H9 (cell line): ENCODE measurements around the gene MB21D2. TPM values are rescaled to one million over a fixed set of nuclear protein-coding genes. Genes with fewer than 3 reads are reported as not detected.
A peak's percentile ranks its signal among the peaks of the same experiment; 100 is the strongest.

Experiments used
- DNase-seq: peaks from one replicate; pipeline ENCODE4 v3.0.0-alpha.2; 2017
- H2AFZ ChIP-seq: one replicate; pipeline ENCODE4 v1.6.1; 2013; ENCODE audit warnings: mild to moderate bottlenecking, low read length, control low read depth, moderate library complexity
- H2AK5ac ChIP-seq: 2 replicates; pipeline ENCODE4 v1.6.1; 2013; ENCODE audit warnings: low read length, control low read depth, mixed read lengths; ENCODE audit not compliant: insufficient read length
- H2BK120ac ChIP-seq: one replicate; pipeline ENCODE4 v1.6.1; 2013; ENCODE audit warnings: low read depth, mild to moderate bottlenecking, low read length, control low read depth, inconsistent platforms; ENCODE audit not compliant: poor library complexity, severe bottlenecking
- H2BK12ac ChIP-seq: 2 replicates; pipeline ENCODE4 v1.6.1; 2013; ENCODE audit warnings: low read length, control low read depth, mixed read lengths, low read depth; ENCODE audit not compliant: insufficient read length
- H2BK15ac ChIP-seq: 2 replicates; pipeline ENCODE4 v1.6.1; 2013; ENCODE audit warnings: low read depth, low read length, control low read depth
- H2BK20ac ChIP-seq: one replicate; pipeline ENCODE4 v1.6.1; 2013; ENCODE audit warnings: low read depth, mild to moderate bottlenecking, low read length, control low read depth, inconsistent platforms; ENCODE audit not compliant: poor library complexity, severe bottlenecking
- H2BK5ac ChIP-seq: 2 replicates; pipeline ENCODE4 v1.6.1; 2013; ENCODE audit warnings: low read length, control low read depth, mixed read lengths; ENCODE audit not compliant: insufficient read length
- H3K14ac ChIP-seq: 2 replicates; pipeline ENCODE4 v1.6.1; 2013; ENCODE audit warnings: low read length, control low read depth; ENCODE audit not compliant: insufficient read depth
- H3K18ac ChIP-seq: 2 replicates; pipeline ENCODE4 v1.6.1; 2013; ENCODE audit warnings: low read depth, mild to moderate bottlenecking, mixed read lengths, low read length, control low read depth; ENCODE audit not compliant: insufficient read length
- H3K23ac ChIP-seq: 2 replicates; pipeline ENCODE4 v1.6.1; 2013; ENCODE audit warnings: low read length, control low read depth, mixed read lengths, low read depth; ENCODE audit not compliant: insufficient read length
- H3K23me2 ChIP-seq: 2 replicates; pipeline ENCODE4 v1.6.1; 2013; ENCODE audit warnings: low read depth, mild to moderate bottlenecking, mixed read lengths, low read length, control low read depth; ENCODE audit not compliant: insufficient read length, poor library complexity, severe bottlenecking
- H3K27ac ChIP-seq: 2 replicates; pipeline ENCODE4 v1.5.1; 2013; ENCODE audit warnings: low read length, control low read depth, mixed read lengths, low read depth; ENCODE audit not compliant: insufficient read length
- H3K27me3 ChIP-seq: 2 replicates; pipeline ENCODE4 v1.6.1; 2013; ENCODE audit warnings: low read length, control low read depth, inconsistent platforms; ENCODE audit not compliant: insufficient read depth
- H3K4ac ChIP-seq: 2 replicates; pipeline ENCODE4 v1.6.1; 2013; ENCODE audit warnings: low read depth, mild to moderate bottlenecking, control low read depth, inconsistent platforms, low read length, moderate library complexity
- H3K4me1 ChIP-seq: 2 replicates; pipeline ENCODE4 v1.6.1; 2013; ENCODE audit warnings: low read length, control low read depth, inconsistent platforms; ENCODE audit not compliant: insufficient read depth
- H3K4me2 ChIP-seq: 2 replicates; pipeline ENCODE4 v1.6.1; 2013; ENCODE audit warnings: low read length, control low read depth, mixed read lengths; ENCODE audit not compliant: insufficient read length, insufficient read depth
- H3K56ac ChIP-seq: 2 replicates; pipeline ENCODE4 v1.6.1; 2013; ENCODE audit warnings: low read depth, mild to moderate bottlenecking, mixed read lengths, low read length, control low read depth; ENCODE audit not compliant: insufficient read length
- H3K79me1 ChIP-seq: 2 replicates; pipeline ENCODE4 v1.6.1; 2013; ENCODE audit warnings: low read depth, mild to moderate bottlenecking, moderate library complexity, low read length, control low read depth, inconsistent platforms; ENCODE audit not compliant: insufficient read depth, poor library complexity, severe bottlenecking
- H3K79me2 ChIP-seq: 2 replicates; pipeline ENCODE4 v1.6.1; 2013; ENCODE audit warnings: low read length, control low read depth, inconsistent platforms; ENCODE audit not compliant: insufficient read depth
- H3K9ac ChIP-seq: 2 replicates; pipeline ENCODE4 v1.6.1; 2013; ENCODE audit warnings: low read length, control low read depth, mixed read lengths; ENCODE audit not compliant: insufficient read length; ENCODE audit errors: extremely low read depth
- H3K9me3 ChIP-seq: one replicate; pipeline ENCODE4 v1.6.1; 2013; ENCODE audit warnings: low read depth, low read length, inconsistent platforms; ENCODE audit not compliant: control insufficient read depth
- H3T11ph ChIP-seq: one replicate; pipeline ENCODE4 v1.6.1; 2013; ENCODE audit warnings: mild to moderate bottlenecking, low read length, control low read depth, inconsistent platforms
- H4K20me1 ChIP-seq: one replicate; pipeline ENCODE4 v1.6.1; 2013; ENCODE audit not compliant: control insufficient read depth, insufficient read length, insufficient read depth
- H4K5ac ChIP-seq: 2 replicates; pipeline ENCODE4 v1.6.1; 2013; ENCODE audit warnings: low read depth, mild to moderate bottlenecking, mixed read lengths, low read length, control low read depth; ENCODE audit not compliant: insufficient read length
- H4K8ac ChIP-seq: replicated peaks from 2 replicates; pipeline ENCODE4 v1.6.1; 2013; ENCODE audit warnings: low read length, control low read depth, mixed read lengths, low read depth; ENCODE audit not compliant: insufficient read length
- H4K91ac ChIP-seq: 2 replicates; pipeline ENCODE4 v1.6.1; 2013; ENCODE audit warnings: low read depth, mild to moderate bottlenecking, moderate library complexity, mixed read lengths, low read length, control low read depth; ENCODE audit not compliant: insufficient read length
- H3K27ac Mint-ChIP-seq, 3 experiments: 2 replicates in 2 of 3; 3 replicates in 1 of 3; pipeline ENCODE4 v1.8.0; 2020 to 2021; ENCODE audit warnings: mixed read lengths in 3 of 3, mild to moderate bottlenecking in 1 of 3, moderate library complexity in 1 of 3
- H3K27me3 Mint-ChIP-seq: 2 replicates; pipeline ENCODE4 v1.8.0; 2021; ENCODE audit warnings: low read depth, mild to moderate bottlenecking, moderate library complexity, mixed read lengths
- H3K36me3 Mint-ChIP-seq, 3 experiments: 2 replicates in 2 of 3; 3 replicates in 1 of 3; pipeline ENCODE4 v1.8.0; 2020 to 2021; ENCODE audit warnings: low read depth in 3 of 3, mixed read lengths in 3 of 3; ENCODE audit not compliant: insufficient read depth in 1 of 3
- H3K4me1 Mint-ChIP-seq, 2 experiments: 2 replicates each; pipeline ENCODE4 v1.8.0; 2020; ENCODE audit warnings: mixed read lengths in 2 of 2
- H3K4me3 Mint-ChIP-seq, 2 experiments: 2 replicates in 1 of 2; 3 replicates in 1 of 2; pipeline ENCODE4 v1.8.0; 2020 to 2021; ENCODE audit warnings: mild to moderate bottlenecking in 2 of 2, mixed read lengths in 2 of 2, moderate library complexity in 1 of 2
- H3K9me3 Mint-ChIP-seq, 2 experiments: 2 replicates in 1 of 2; 3 replicates in 1 of 2; pipeline ENCODE4 v1.8.0; 2020; ENCODE audit warnings: mild to moderate bottlenecking in 2 of 2, mixed read lengths in 2 of 2, moderate library complexity in 1 of 2
- CTCF ChIP-seq: fragments of 200-600 bp; sonication (generic); conservative IDR thresholded peaks from 3 replicates; pipeline ENCODE4 v1.8.0; 2021; ENCODE audit warnings: antibody characterized with exemption, mild to moderate bottlenecking
- WGBS: extraction: QIAGEN DNeasy Blood & Tissue Kit; methylation state at CpG from one replicate; pipeline ENCODE4 v1.1.7; 2013; ENCODE audit warnings: missing lambda C conversion rate, low lambda C conversion rate, mixed read lengths; ENCODE audit not compliant: insufficient read length; ENCODE audit errors: extremely low coverage; 5-methylcytosine and 5-hydroxymethylcytosine counted together
- total RNA-seq: library from RNA; stranded (reverse); gene quantifications from 2 replicates; pipeline ENCODE4 v1.2.1, GENCODE V29; 2021

The MB21D2 gene
- total RNA-seq, 1 experiment from 2014 or later, result 19.1 TPM

- no peak overlapping the region for H4K8ac ChIP-seq
- peaks cover 3% of the 10 kb centered on the region for H3K79me1 ChIP-seq
- no peak overlapping the region for H3K56ac ChIP-seq
- no peak overlapping the region for H2BK12ac ChIP-seq
- Mint-ChIP-seq H3K36me3 (no peaks in the 10 kb centered on the region; a peak in 1 of 7 replicates), H3K27ac (peak overlapping the region in 1 of 3 experiments; percentile 82; a peak in 2 of 7 replicates), H3K27me3 (no peaks in the 10 kb centered on the region), H3K9me3 (no peaks in the 10 kb centered on the region; a peak in 1 of 5 replicates), H3K4me3 (no peak overlapping the region), H3K4me1 (peaks cover 70 to 75% of the 10 kb centered on the region in 2 experiments)
- no peak overlapping the region for H2AK5ac ChIP-seq
- no peak overlapping the region for H4K91ac ChIP-seq
- no peak for DNase-seq
- WGBS, result no CpG with 5 or more reads among the region's 3 CpGs
- H3K4ac ChIP-seq, result no peak overlapping the region
- H3K27me3 ChIP-seq, result no peaks in the 10 kb centered on the region
- no peak overlapping the region for H3K27ac ChIP-seq
- H2BK120ac ChIP-seq, result no peak overlapping the region
- H3K23ac ChIP-seq, result no peak overlapping the region
- H3K9ac ChIP-seq, result no peak overlapping the region
- no peaks in the 10 kb centered on the region for H3K23me2 ChIP-seq
- no peak overlapping the region for H2BK15ac ChIP-seq
- no peaks in the 10 kb centered on the region for H3K9me3 ChIP-seq
- no peak overlapping the region for H4K5ac ChIP-seq
- H3K79me2 ChIP-seq, result peaks cover 14% of the 10 kb centered on the region; the same call in 1 of the 2 replicates
- no peak overlapping the region for H3K4me2 ChIP-seq
- peaks cover 23% of the 10 kb centered on the region for H3K4me1 ChIP-seq
- TF ChIP-seq CTCF, result no peak
- H3K14ac ChIP-seq, result no peak overlapping the region
- H3T11ph ChIP-seq, result no peak overlapping the region
- no peak overlapping the region for H2AFZ ChIP-seq
- H3K18ac ChIP-seq, result no peak overlapping the region
- H2BK20ac ChIP-seq, result peak overlapping the region; percentile 32
- H2BK5ac ChIP-seq, result no peak overlapping the region
- H4K20me1 ChIP-seq, result no peaks in the 10 kb centered on the region
These were observed 28.0 kb downstream of the MB21D2 start for GRCh38 chr3:192889679-192890078.
